A549 (cell line): ENCODE measurements around the gene KIF1B. TPM values are rescaled to one million over a fixed set of nuclear protein-coding genes. Genes with fewer than 3 reads are reported as not detected.

Experiments used
- ATAC-seq, 2 experiments: fragments of 200-7000 bp in 1 of 2; fragments of >200 bp in 1 of 2; cut with Nextera tagmentation in 1 of 2; cut with Tn5 transposase in 1 of 2; 3 replicates each; pipeline versions ENCODE4 v1.8.0 to v1.9.1; 2018 to 2020; ENCODE audit warnings: mild to moderate bottlenecking in 1 of 2, moderate library complexity in 1 of 2
- CTCF ChIA-PET: fragments of 300-600 bp; sonication (Branson Sonifier 250); formaldehyde crosslinking; extraction: SDS; loops from one replicate; lab custom pipeline; 2021; ENCODE audit warnings: antibody characterized with exemption, inconsistent platforms; lab: Yijun Ruan, JAX
- POLR2A ChIA-PET: fragments of 350-600 bp; formaldehyde crosslinking; extraction: SDS; loops from one replicate; lab custom pipeline; 2021; ENCODE audit warnings: antibody characterized with exemption, inconsistent platforms; lab: Yijun Ruan, JAX
- DNase-seq, 2 experiments: peaks; one replicate each; pipeline versions ENCODE4 v3.0.0 to v3.0.0-alpha.2; 2011 to 2016; ENCODE audit warnings: low read depth in 1 of 2, low spot score in 1 of 2
- FAIRE-seq: peaks from 2 replicates; lab custom pipeline; 2011; peaks lifted over from hg19 to GRCh38; lab: Jason Lieb, UNC
- H3K27ac ChIP-seq, 2 experiments: fragments of >200 bp; sonication (Bioruptor Twin); formaldehyde crosslinking; 3 replicates each; pipeline ENCODE4 v1.5.1; 2016 to 2017
- H3K4me1 ChIP-seq: fragments of >200 bp; sonication (Bioruptor Twin); formaldehyde crosslinking; 3 replicates; pipeline ENCODE4 v1.6.1; 2016
- H3K4me2 ChIP-seq: fragments of >200 bp; sonication (Bioruptor Twin); formaldehyde crosslinking; 3 replicates; pipeline ENCODE4 v1.6.1; 2016
- H3K4me3 ChIP-seq: fragments of >200 bp; sonication (Bioruptor Twin); formaldehyde crosslinking; 3 replicates; pipeline ENCODE4 v1.5.1; 2016
- H3K9me3 ChIP-seq: fragments of >200 bp; sonication (Bioruptor Twin); formaldehyde crosslinking; 3 replicates; pipeline ENCODE4 v1.6.1; 2016
- BHLHE40 ChIP-seq: IDR thresholded peaks from 2 replicates; pipeline ENCODE4 v1.6.1; 2012; ENCODE audit warnings: low read depth, low read length, inconsistent platforms
- CBX2 ChIP-seq: fragments of 200-600 bp; sonication (generic); IDR thresholded peaks from 2 replicates; pipeline ENCODE4 v1.6.1; 2016; ENCODE audit warnings: low read depth, mild to moderate bottlenecking, borderline replicate concordance
- EHMT2 ChIP-seq: fragments of 200-600 bp; sonication (generic); IDR thresholded peaks from 2 replicates; pipeline ENCODE4 v1.6.1; 2016; ENCODE audit warnings: antibody characterized with exemption, low read depth, mild to moderate bottlenecking, moderate library complexity
- ELK1 ChIP-seq: fragments of 150-350 bp; IDR thresholded peaks from 2 replicates; pipeline ENCODE4 v1.6.1; 2014; ENCODE audit warnings: low read depth, mild to moderate bottlenecking, low read length
- GATA3 ChIP-seq: IDR thresholded peaks from 2 replicates; pipeline ENCODE4 v1.6.1; 2012; ENCODE audit warnings: borderline replicate concordance
- HES2 ChIP-seq: fragments of >200 bp; sonication (Bioruptor Twin); formaldehyde crosslinking; IDR thresholded peaks from 2 replicates; pipeline ENCODE4 v1.6.1; 2016
- HEYL ChIP-seq: fragments of 250-450 bp; sonication (Bioruptor Pico); IDR thresholded peaks from 2 replicates; pipeline ENCODE4 v1.8.0; 2021; ENCODE audit warnings: mild to moderate bottlenecking, moderate library complexity
- KDM5A ChIP-seq: fragments of 200-600 bp; sonication (generic); IDR thresholded peaks from 2 replicates; pipeline ENCODE4 v1.6.1; 2016; ENCODE audit warnings: antibody characterized with exemption, mild to moderate bottlenecking
- MAFK ChIP-seq: fragments of 450-650 bp; IDR thresholded peaks from 2 replicates; pipeline ENCODE4 v1.6.1; 2014; ENCODE audit not compliant: partially characterized antibody
- MYC ChIP-seq: IDR thresholded peaks from 2 replicates; pipeline ENCODE4 v1.6.1; 2012; ENCODE audit warnings: mild to moderate bottlenecking, inconsistent platforms, low read length, improper control_type of control experiment, borderline replicate concordance
- NR3C1 ChIP-seq: fragments of >200 bp; sonication (Bioruptor Twin); formaldehyde crosslinking; IDR thresholded peaks from 3 replicates; pipeline ENCODE4 v1.6.1; 2017
- POLR2A ChIP-seq: IDR thresholded peaks from 2 replicates; pipeline ENCODE4 v1.6.1; 2012; ENCODE audit warnings: mild to moderate bottlenecking, low read length
- REST ChIP-seq: fragments of 200-600 bp; sonication (generic); IDR thresholded peaks from 2 replicates; pipeline ENCODE4 v1.6.1; 2016; ENCODE audit warnings: antibody characterized with exemption, mild to moderate bottlenecking, moderate library complexity
- ZC3H11A ChIP-seq: fragments of 450-650 bp; IDR thresholded peaks from 2 replicates; pipeline ENCODE4 v1.6.1; 2014; ENCODE audit warnings: antibody characterized with exemption, mild to moderate bottlenecking
- ZFP36 ChIP-seq: fragments of 450-650 bp; IDR thresholded peaks from 2 replicates; pipeline ENCODE4 v1.6.1; 2014; ENCODE audit warnings: borderline replicate concordance; ENCODE audit not compliant: partially characterized antibody
- ZSCAN20 ChIP-seq: fragments of 250-450 bp; sonication (Bioruptor Pico); IDR thresholded peaks from 2 replicates; pipeline ENCODE4 v1.8.0; 2022; ENCODE audit warnings: mild to moderate bottlenecking, moderate library complexity
- WGBS: methylation state at CpG from one replicate; pipeline ENCODE4 v1.1.6; 2017; ENCODE audit errors: missing lambda C conversion rate; 5-methylcytosine and 5-hydroxymethylcytosine counted together
- polyA plus RNA-seq, 4 experiments: library from polyadenylated mRNA; depleted of rRNA in 3 of 4; stranded (reverse); fragments of >200 nt; fragmentation: RNase III in 1 of 4; extraction: RNeasy Plus Mini Kit Qiagen cat#74134 plus additional on column Dnase treatment in 1 of 4; gene quantifications; 2 replicates in 3 of 4; 3 replicates in 1 of 4; pipeline ENCODE4 v1.2.3, GENCODE V29; 2011 to 2017
- TF ChIP-seq, protein P1 (sequence below): fragments of >200 bp; sonication (Bioruptor Twin); formaldehyde crosslinking; IDR thresholded peaks from 3 replicates; pipeline ENCODE4 v1.5.1; 2016
- TF ChIP-seq, protein P2 (sequence below): IDR thresholded peaks from 2 replicates; pipeline ENCODE4 v1.6.1; 2012; ENCODE audit warnings: low read depth, borderline replicate concordance
- TF ChIP-seq, protein P3 (sequence below): IDR thresholded peaks from 2 replicates; pipeline ENCODE4 v1.6.1; 2012

The KIF1B gene
- polyA plus RNA-seq, 2 of the 4 experiments (the other 2 are of a cell fraction), result 9.8 to 18.3 TPM

DNA sequence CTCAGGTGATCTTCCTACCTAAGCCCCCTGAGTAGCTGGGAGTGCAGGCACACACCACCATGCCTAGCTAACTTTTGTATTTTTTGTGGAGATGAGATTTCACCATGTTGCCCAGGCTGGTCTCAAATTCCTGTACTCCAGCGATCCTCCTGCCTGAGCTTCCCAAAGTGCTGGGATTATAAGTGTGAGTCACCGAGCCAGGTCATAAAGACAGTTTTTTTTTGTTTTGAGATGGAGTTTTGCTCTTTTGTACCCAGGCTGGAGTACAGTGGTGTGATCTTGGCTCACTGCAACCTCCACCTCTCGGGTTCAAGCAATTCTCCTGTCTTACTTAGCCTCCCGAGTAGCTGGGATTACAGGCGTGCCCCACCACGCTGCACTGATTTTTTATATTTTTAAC, 42.1 kb downstream of the KIF1B start:
- ChIA-PET CTCF (interaction anchor here (0.5 to 1.5 kb wide), 5 partner anchors 43 to 258 kb away, joined by 3 to 4 read pairs (median 4); partner anchors contain the start of genes CENPS and KIF1B), POLR2A (no interaction called here)
- FAIRE-seq (no peak), DNase-seq (no peak), ATAC-seq (no peak)
- TF ChIP-seq BHLHE40 (no peak), ELK1 (no peak), ZFP36 (no peak)
- 85% methylated on average over 6 of the region's 6 CpGs for WGBS
- H3K4me1 ChIP-seq, result peaks cover 10% of the 10 kb centered on the region
- no peaks in the 10 kb centered on the region for H3K9me3 ChIP-seq
- no peak overlapping the region for H3K27ac ChIP-seq
- no peak overlapping the region; the same call in 2 of the 3 replicates for H3K4me2 ChIP-seq
- no peak overlapping the region for H3K4me3 ChIP-seq

GRCh38 chr1:10253149-10253548, 42.8 kb downstream of the KIF1B start:
- Histone ChIP-seq H3K4me2 (no peak overlapping the region), H3K4me1 (peaks cover 16% of the 10 kb centered on the region), H3K9me3 (no peaks in the 10 kb centered on the region), H3K27ac (no peak overlapping the region), H3K4me3 (no peak overlapping the region)
- FAIRE-seq, result no peak
- ChIA-PET POLR2A (interaction anchor here (0.9 kb wide), 1 partner anchor 42 kb away, joined by 3 read pairs; no protein-coding TSS in a partner anchor), CTCF (interaction anchor here (0.5 to 1.5 kb wide), 3 partner anchors 43 to 259 kb away, joined by 3 to 4 read pairs (median 4); partner anchors contain the start of genes CENPS and KIF1B)
- no peak for DNase-seq
- ATAC-seq, result no peak
- 89% methylated on average over 1 of the region's 1 CpG for WGBS
- TF ChIP-seq KDM5A (no peak), BHLHE40 (no peak), MYC (no peak), ZSCAN20 (no peak), REST (no peak), NR3C1 (no peak), HES2 (no peak), EHMT2 (no peak), GATA3 (no peak), ZC3H11A (no peak)
- TF ChIP-seq, protein P1, sequence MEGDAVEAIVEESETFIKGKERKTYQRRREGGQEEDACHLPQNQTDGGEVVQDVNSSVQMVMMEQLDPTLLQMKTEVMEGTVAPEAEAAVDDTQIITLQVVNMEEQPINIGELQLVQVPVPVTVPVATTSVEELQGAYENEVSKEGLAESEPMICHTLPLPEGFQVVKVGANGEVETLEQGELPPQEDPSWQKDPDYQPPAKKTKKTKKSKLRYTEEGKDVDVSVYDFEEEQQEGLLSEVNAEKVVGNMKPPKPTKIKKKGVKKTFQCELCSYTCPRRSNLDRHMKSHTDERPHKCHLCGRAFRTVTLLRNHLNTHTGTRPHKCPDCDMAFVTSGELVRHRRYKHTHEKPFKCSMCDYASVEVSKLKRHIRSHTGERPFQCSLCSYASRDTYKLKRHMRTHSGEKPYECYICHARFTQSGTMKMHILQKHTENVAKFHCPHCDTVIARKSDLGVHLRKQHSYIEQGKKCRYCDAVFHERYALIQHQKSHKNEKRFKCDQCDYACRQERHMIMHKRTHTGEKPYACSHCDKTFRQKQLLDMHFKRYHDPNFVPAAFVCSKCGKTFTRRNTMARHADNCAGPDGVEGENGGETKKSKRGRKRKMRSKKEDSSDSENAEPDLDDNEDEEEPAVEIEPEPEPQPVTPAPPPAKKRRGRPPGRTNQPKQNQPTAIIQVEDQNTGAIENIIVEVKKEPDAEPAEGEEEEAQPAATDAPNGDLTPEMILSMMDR, result no peak

GRCh38 chr1:10253755-10254154, 43.4 kb downstream of the KIF1B start:
- ChIA-PET POLR2A (interaction anchor here (0.9 kb wide), 1 partner anchor 42 kb away, joined by 3 read pairs; no protein-coding TSS in a partner anchor), CTCF (interaction anchor here (1.0 kb wide), 1 partner anchor 15 kb away, joined by 3 read pairs; no protein-coding TSS in a partner anchor)
- no peak overlapping the region for H3K4me2 ChIP-seq
- H3K4me3 ChIP-seq, result no peak overlapping the region
- no peak overlapping the region for H3K27ac ChIP-seq
- TF ChIP-seq POLR2A (no peak), CBX2 (no peak), MAFK (peak; percentile 14), MYC (no peak), HEYL (CRISPR knock-in tag) (no peak)
- TF ChIP-seq, protein P2, sequence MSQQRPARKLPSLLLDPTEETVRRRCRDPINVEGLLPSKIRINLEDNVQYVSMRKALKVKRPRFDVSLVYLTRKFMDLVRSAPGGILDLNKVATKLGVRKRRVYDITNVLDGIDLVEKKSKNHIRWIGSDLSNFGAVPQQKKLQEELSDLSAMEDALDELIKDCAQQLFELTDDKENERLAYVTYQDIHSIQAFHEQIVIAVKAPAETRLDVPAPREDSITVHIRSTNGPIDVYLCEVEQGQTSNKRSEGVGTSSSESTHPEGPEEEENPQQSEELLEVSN, result no peak
- TF ChIP-seq, protein P3, sequence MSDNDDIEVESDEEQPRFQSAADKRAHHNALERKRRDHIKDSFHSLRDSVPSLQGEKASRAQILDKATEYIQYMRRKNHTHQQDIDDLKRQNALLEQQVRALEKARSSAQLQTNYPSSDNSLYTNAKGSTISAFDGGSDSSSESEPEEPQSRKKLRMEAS, result no peak
- H3K4me1 ChIP-seq, result peaks cover 21% of the 10 kb centered on the region
- H3K9me3 ChIP-seq, result no peaks in the 10 kb centered on the region
- peak; percentile 77 to 80 for ATAC-seq
- 71% methylated on average over 3 of the region's 3 CpGs for WGBS
- no peak for FAIRE-seq
- DNase-seq, result peak; percentile 12 to 35
